ENCODE measurements around the gene KLHDC4. TPM values are rescaled to one million over a fixed set of nuclear protein-coding genes. Genes with fewer than 3 reads are reported as not detected.

Gene KLHDC4
- total RNA-seq, 1 donor from 2014 or later = 29.8 TPM

- H3K27ac Mint-ChIP-seq (ENCODE audit: unreplicated experiment) = peak overlapping the region; percentile 41
- H2AFZ ChIP-seq (ENCODE audit: low read depth, low read length) = no peak overlapping the region
- H4K20me1 ChIP-seq (ENCODE audit: insufficient read depth, low read length) = peaks cover 14% of the 10 kb centered on the region
- no peak overlapping the region for H3K4me3 ChIP-seq (ENCODE audit: insufficient read depth, low read depth, low read length)
- no peaks in the 10 kb centered on the region for H3K79me2 ChIP-seq (ENCODE audit: insufficient read depth, low read length)
- peaks cover 2% of the 10 kb centered on the region for H3K4me1 Mint-ChIP-seq (ENCODE audit: low read depth, unreplicated experiment)
- no peaks in the 10 kb centered on the region for H3K9me3 ChIP-seq (ENCODE audit: insufficient read depth, low read depth, low read length)
- no peak overlapping the region for H3K27ac ChIP-seq (ENCODE audit: low read depth, low read length)
- DNase-seq (ENCODE audit: low read depth) = no peak
- H3K9ac ChIP-seq (ENCODE audit: low read length) = no peak overlapping the region
- peaks cover 4% of the 10 kb centered on the region for H3K36me3 Mint-ChIP-seq (ENCODE audit: low read depth, unreplicated experiment)
- no peaks in the 10 kb centered on the region for H3K27me3 Mint-ChIP-seq (ENCODE audit: low read depth, unreplicated experiment)
- TF ChIP-seq EZH2 (IDR thresholded peaks at IDR 0.05; ENCODE audit: insufficient read depth, low read length) (no peak), CTCF (IDR thresholded peaks at IDR 0.05; ENCODE audit: insufficient read depth, low read depth, low read length) (peak; percentile 31)
- H3K36me3 ChIP-seq (ENCODE audit: insufficient read depth, low read length) = no peaks in the 10 kb centered on the region
- H3K4me2 ChIP-seq (ENCODE audit: low read length) = no peak overlapping the region
- H3K9me3 Mint-ChIP-seq (ENCODE audit: unreplicated experiment) = no peaks in the 10 kb centered on the region
- H3K4me1 ChIP-seq (ENCODE audit: insufficient read depth, low read length) = peaks cover 8% of the 10 kb centered on the region
- FAIRE-seq = no peak
- no peaks in the 10 kb centered on the region for H3K27me3 ChIP-seq (ENCODE audit: insufficient read depth, low read length)
- no peak overlapping the region for H3K4me3 Mint-ChIP-seq (ENCODE audit: unreplicated experiment)
Observed at GRCh38 chr16:87702325-87702811, 63.4 kb downstream of the KLHDC4 start.

- Mint-ChIP-seq H3K4me3 (ENCODE audit: unreplicated experiment) (no peak overlapping the region), H3K36me3 (ENCODE audit: low read depth, unreplicated experiment) (peaks cover 6% of the 10 kb centered on the region), H3K27ac (ENCODE audit: unreplicated experiment) (no peak overlapping the region), H3K9me3 (ENCODE audit: unreplicated experiment) (no peaks in the 10 kb centered on the region), H3K27me3 (ENCODE audit: low read depth, unreplicated experiment) (no peaks in the 10 kb centered on the region), H3K4me1 (ENCODE audit: low read depth, unreplicated experiment) (peaks cover 2% of the 10 kb centered on the region)
- Histone ChIP-seq H3K9ac (ENCODE audit: low read length) (no peak overlapping the region), H3K9me3 (ENCODE audit: insufficient read depth, low read depth, low read length) (no peaks in the 10 kb centered on the region), H3K4me1 (ENCODE audit: insufficient read depth, low read length) (peaks cover 6% of the 10 kb centered on the region), H3K27me3 (ENCODE audit: insufficient read depth, low read length) (no peaks in the 10 kb centered on the region), H3K27ac (ENCODE audit: low read depth, low read length) (no peak overlapping the region), H3K4me3 (ENCODE audit: insufficient read depth, low read depth, low read length) (no peak overlapping the region), H3K79me2 (ENCODE audit: insufficient read depth, low read length) (no peaks in the 10 kb centered on the region), H2AFZ (ENCODE audit: low read depth, low read length) (no peak overlapping the region), H3K36me3 (ENCODE audit: insufficient read depth, low read length) (no peaks in the 10 kb centered on the region), H3K4me2 (ENCODE audit: low read length) (no peak overlapping the region), H4K20me1 (ENCODE audit: insufficient read depth, low read length) (peaks cover 10% of the 10 kb centered on the region)
- TF ChIP-seq EZH2 (IDR thresholded peaks at IDR 0.05; ENCODE audit: insufficient read depth, low read length) (no peak), CTCF (IDR thresholded peaks at IDR 0.05; ENCODE audit: insufficient read depth, low read depth, low read length) (no peak)
- no peak for DNase-seq (ENCODE audit: low read depth)
- FAIRE-seq = no peak
Observed at GRCh38 chr16:87701505-87701921, 64.3 kb downstream of the KLHDC4 start.

- FAIRE-seq (no peak), DNase-seq (ENCODE audit: low read depth) (no peak)
- no peak overlapping the region for H3K4me3 ChIP-seq (ENCODE audit: insufficient read depth, low read depth, low read length)
- no peaks in the 10 kb centered on the region for H3K79me2 ChIP-seq (ENCODE audit: insufficient read depth, low read length)
- H3K9me3 ChIP-seq (ENCODE audit: insufficient read depth, low read depth, low read length) = no peaks in the 10 kb centered on the region
- H3K9ac ChIP-seq (ENCODE audit: low read length) = no peak overlapping the region
- TF ChIP-seq CTCF (IDR thresholded peaks at IDR 0.05; ENCODE audit: insufficient read depth, low read depth, low read length) = no peak
- H3K27ac Mint-ChIP-seq (ENCODE audit: unreplicated experiment) = no peak overlapping the region
- no peak overlapping the region for H3K4me2 ChIP-seq (ENCODE audit: low read length)
- peaks cover 7% of the 10 kb centered on the region for H4K20me1 ChIP-seq (ENCODE audit: insufficient read depth, low read length)
- H3K9me3 Mint-ChIP-seq (ENCODE audit: unreplicated experiment) = no peaks in the 10 kb centered on the region
- no peak overlapping the region for H2AFZ ChIP-seq (ENCODE audit: low read depth, low read length)
- H3K27ac ChIP-seq (ENCODE audit: low read depth, low read length) = no peak overlapping the region
- H3K4me1 ChIP-seq (ENCODE audit: insufficient read depth, low read length) = peaks cover 3% of the 10 kb centered on the region
- H3K4me1 Mint-ChIP-seq (ENCODE audit: low read depth, unreplicated experiment) = peaks cover 2% of the 10 kb centered on the region
- H3K36me3 ChIP-seq (ENCODE audit: insufficient read depth, low read length) = no peaks in the 10 kb centered on the region
- peaks cover 9% of the 10 kb centered on the region for H3K36me3 Mint-ChIP-seq (ENCODE audit: low read depth, unreplicated experiment)
- no peaks in the 10 kb centered on the region for H3K27me3 Mint-ChIP-seq (ENCODE audit: low read depth, unreplicated experiment)
- no peaks in the 10 kb centered on the region for H3K27me3 ChIP-seq (ENCODE audit: insufficient read depth, low read length)
- H3K4me3 Mint-ChIP-seq (ENCODE audit: unreplicated experiment) = no peak overlapping the region
Observed at GRCh38 chr16:87701078-87701460, 64.7 kb downstream of the KLHDC4 start.

Measured in astrocyte (in vitro differentiated cells and primary cell).